GM18868 (cell line): ENCODE measurements around the gene CIAO2B.
A peak's percentile ranks its signal among the peaks of the same experiment; 100 is the strongest.
"Not testable (repeated sequence)": the region's sequence is repeated elsewhere in the genome, so short reads cannot be mapped to it uniquely, and the experiment has no call there.

Experiments used
- ATAC-seq: cut with Tn5 transposase; IDR thresholded peaks from one replicate; pipeline ENCODE4 v1.9.1; 2021; ENCODE audit warnings: mild to moderate bottlenecking, moderate library complexity; ENCODE audit not compliant: unreplicated experiment

The CIAO2B gene

DNA sequence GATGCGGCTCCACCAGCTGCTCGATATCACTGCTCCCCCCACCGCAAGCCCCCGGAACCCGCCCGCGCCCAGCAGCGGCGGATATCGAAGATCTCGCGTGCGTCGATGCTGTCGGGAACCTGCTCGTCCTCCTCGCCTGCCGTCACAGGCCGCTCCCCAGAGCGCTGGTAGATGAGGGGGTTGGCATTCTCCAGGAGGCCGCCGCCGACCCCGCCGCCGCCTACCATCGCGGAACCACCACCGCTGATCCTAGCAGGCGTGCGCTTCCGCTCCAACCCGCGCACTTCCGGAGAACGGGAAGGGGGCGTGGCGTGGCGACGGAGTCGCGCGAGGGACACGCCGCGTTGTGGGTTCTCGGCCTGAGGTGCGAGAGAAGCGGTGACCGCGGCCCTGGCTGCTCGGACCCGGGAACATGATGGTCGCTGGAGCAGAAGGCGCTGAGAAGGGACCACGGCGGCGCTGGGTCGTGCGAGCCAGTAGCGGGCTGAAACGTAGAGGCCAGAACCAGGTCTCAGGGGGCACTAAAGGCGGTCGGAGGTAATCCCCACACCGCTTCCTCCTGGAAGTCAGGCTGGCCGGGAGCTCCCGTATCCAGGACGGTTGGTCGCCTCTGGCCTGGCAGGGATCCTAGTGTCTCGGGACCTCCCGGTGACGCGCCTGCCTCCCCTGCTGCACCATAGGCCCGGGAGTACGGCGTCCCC, at the start of gene CIAO2B:
Gene CIAO2B (minus strand): TSS at position 265 of the 701 bp plus-strand sequence. CDS start 38 bp downstream, at position 227.
- ATAC-seq, result peak; percentile 84

DNA sequence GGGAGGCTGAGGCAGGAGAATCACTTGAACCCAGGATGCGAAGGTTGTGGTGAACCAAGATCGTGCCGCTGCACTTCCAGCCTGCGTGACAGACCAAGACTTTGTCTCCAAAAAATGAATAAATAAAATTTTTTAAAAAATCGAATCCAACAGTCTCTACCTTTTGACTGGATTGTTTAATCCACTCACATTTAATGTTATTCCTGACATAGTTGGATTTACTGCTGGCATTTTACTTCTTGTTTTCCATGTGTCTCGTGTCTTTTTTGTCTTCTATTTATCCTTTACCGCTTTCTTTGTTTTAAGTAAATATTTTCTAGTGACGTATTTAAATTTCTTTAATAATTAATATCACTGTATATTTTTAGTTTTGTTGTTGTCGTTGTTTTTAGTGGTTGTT, 48.8 kb upstream of the CIAO2B start:
- ATAC-seq, result no peak

DNA sequence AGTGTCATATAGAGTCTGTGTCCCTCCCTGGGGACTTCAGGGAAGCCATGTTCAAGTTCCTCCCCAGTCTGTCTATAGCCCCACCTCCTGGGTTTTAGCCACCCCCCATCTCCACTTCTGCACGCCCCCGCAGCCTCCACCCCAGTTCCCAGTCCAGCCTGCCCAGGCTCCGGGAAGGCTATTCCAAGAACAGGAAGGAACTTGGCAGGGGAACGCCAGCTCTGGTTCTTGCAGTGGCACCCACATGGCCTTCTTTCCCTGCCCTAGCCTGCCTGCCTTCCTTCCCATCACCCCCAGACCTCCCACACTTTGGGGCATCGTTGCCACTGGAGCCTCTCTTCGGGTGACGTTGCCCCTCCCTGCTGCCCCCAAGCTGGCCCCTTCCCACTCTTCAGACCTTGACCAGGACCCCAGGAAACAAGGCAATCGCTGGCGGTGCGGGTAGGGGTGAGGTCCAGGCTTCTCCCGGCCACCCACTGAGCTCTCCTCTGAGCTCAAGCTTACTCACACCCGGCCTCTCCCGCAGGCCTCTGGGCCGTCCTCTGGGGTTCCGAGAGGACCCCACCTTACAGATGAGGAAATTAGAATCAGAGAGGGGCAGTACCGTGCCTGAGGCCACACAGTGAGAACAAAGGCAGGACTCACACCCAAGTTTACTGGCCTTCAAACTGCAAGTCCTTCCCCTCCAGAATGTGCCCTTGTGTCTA, 45.0 kb upstream of the CIAO2B start:
- ATAC-seq, result no peak

DNA sequence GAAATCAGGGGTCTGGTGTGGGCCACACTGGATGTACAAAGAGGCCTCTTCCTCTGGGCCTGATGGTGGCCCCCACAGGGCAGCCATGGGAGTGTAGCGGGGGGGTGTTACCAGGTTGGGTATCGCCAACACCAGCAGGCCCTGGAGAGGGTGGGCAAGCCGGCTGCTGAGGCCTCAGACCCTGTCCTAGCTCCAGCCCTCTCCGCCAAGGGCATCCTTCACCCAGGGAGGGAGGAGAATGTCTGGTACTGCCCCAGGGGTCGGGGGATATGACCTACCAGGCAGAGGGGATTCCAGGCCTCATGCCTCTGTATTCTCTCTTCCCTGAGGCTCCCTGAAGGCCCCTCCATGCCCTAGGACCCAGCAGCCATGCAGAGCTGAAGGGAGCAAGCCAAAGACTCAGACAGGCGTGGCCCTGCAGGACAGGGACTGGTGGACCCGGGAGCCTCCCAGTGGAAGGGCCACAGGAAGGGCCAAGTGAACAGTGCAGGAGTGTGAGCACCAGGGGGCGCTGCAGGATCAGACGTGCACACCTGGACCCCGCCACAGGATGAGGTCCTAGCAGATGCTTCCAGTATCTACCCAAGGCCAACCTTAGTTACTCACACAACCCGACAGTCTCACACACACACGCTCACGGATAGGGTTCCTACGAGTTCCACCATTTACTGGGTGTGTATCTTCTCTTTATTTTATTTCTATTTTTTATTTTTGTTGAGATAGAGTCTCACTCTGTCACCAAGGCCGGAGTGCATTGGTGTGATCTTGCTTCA, 43.3 kb upstream of the CIAO2B start:
- peak; percentile 82 for ATAC-seq

DNA sequence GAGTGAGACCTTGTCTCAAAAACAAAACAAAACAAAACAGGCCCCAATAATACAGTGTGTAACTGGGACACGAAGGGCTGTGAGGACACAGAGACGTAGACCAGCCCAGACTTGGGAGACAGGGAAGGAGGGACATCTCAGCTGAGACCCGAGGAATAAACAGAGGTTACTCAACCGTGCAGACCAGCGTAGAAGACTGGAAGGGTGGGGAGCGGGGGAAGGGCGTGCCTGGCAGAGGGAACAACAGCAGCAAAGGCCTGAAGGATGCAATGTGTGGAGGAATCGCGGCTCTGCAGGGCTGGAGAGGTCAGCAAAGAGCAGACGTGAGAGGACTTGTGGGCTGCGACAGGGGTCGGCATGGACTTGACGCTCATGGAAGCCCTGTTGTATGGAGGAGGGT, 42.5 kb upstream of the CIAO2B start:
- no peak for ATAC-seq

DNA sequence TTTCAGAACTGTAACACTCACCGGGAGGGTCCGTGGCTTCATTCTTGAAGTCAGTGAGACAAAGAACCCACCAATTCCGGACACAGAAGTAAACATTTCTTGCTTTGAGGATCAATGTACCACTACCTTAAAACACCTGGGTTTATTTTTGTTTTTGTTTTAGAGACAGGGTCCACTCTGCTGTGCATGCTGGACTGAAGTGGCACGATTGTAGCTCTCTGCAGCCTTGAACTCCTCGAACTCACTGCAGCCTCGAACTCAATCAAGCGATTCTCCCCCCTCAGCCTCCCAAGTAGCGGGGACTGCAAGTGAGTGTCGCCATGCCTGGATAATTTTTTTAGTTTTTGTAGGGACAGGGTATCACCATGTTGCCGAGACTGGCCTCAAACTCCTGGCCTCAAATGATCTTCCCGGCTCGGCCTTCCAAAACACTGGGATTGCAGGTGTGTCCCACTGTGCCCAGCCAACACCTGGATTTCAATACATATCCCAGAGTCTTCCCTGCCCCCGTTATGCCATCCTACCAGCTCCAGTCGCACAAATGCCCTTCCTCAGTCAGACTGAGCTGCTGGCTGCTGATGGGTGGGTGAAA, 41.2 kb upstream of the CIAO2B start:
- no peak for ATAC-seq

DNA sequence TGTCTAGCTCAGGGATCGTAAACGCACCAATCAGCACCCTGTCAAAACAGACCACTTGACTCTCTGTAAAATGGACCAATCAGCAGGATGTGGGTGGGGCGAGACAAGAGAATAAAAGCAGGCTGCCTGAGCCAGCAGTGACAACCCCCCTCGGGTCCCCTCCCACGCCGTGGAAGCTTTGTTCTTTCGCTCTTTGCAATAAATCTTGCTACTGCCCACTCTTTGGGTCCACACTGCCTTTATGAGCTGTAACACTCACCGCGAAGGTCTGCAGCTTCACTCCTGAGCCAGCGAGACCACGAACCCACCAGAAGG, 40.7 kb upstream of the CIAO2B start:
- not testable (repeated sequence) for ATAC-seq

DNA sequence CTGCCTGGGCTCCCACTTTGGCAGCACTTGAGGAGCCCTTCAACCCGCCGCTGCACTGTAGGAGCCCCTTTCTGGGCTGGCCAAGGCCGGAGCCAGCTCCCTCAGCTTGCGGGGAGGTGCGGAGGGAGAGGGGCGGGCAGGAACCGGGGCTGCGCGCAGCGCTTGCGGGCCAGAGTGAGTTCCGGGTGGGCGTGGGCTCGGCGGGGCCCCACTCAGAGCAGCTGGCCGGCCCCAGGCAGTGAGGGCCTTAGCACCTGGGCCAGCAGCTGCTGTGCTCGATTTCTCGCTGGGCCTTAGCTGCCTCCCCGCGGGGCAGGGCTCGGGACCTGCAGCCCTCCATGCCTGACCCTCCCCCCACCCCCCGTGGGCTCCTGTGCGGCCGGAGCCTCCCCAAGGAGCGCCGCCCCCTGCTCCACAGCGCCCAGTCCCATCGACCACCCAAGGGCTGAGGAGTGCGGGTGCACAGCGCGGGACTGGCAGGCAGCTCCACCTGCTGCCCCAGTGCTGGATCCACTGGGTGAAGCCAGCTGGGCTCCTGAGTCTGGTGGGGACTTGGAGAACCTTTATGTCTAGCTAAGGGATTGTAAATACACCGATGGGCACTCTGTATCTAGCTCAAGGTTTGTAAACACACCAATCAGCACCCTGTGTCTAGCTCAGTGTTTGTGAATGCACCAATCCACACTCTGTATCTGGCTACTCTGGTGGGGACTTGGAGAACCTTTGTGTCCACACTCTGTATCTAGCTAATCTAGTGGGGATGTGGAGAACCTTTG, 40.1 kb upstream of the CIAO2B start:
- ATAC-seq, result not testable (repeated sequence)

DNA sequence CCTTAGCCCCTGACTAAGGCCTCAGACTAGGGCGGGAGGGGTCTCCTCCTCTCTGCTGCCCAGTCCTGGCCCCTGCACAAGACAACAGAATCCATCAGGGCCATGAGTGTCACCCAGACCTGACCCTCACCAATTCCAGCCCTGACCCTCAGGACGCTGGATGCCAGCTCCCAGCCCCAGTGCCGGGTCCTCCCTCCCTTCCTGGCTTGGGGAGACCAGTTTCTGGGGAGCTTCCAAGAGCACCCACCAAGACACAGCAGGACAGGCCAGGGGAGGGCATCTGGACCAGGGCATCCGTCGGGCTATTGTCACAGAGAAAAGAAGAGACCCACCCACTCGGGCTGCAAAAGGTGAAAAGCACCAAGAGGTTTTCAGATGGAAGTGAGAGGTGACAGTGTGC, 39.5 kb upstream of the CIAO2B start:
- ATAC-seq, result no peak

DNA sequence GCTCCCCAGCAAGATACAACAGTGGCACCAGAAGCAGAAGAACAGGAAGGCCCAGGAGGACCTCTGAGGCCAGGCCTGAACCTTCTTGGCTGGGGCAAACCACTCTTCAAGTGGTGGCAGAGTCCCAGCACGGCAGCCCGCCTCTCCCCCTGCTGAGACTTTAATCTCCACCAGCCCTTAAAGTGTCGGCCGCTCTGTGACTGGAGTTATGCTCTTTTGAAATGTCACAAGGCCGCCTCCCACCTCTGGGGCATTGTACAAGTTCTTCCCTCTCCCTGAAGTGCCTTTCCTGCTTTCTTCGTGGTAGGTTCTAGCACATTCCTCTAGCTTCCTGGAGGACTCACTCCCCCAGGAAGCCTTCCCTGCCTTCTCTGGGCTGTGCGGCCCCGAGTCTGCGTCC, 38.8 kb upstream of the CIAO2B start:
- no peak for ATAC-seq

DNA sequence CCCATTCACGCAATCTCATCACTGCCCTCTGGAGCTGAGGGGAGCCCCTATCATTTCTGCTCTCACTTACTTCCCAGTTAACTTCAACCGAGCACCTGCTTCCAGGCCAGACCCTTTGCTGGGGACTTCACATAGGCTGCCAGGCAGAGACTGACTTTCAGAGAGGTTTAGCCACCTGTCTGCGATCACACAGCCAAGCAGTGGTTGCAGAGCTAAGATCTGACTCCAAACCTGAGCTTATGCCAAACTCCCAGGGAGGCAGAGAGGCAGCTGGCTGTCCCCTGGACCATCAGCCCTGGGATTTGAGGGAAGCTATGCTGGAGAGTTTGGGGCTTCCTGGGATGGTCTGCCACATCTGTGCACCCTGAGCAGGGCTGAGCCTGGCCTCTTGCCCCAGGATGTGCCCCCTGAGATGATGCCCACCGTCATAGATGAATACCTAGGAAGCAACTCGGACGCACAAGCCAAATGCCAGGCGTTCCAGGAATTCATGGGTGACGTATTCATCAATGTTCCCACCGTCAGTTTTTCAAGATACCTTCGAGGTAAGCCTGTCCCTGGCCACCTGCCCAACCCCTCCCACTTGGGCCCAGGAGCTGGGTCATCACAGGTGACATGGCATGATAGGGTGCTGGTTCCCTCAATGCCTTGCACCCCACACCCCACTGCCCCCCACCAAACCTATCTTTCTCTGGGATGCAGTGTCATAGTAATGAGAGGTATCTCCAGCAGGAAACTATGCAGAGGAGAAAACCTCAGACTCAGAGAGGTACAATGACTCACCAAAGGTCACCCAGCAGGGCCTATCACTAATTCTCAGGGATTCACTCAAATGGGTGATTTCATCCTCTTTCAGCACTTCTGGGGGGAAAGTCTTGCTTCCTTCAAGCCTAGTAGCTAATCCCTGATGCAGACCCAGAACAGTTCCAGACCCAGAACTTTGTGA, 36.8 kb upstream of the CIAO2B start:
- ATAC-seq, result no peak

DNA sequence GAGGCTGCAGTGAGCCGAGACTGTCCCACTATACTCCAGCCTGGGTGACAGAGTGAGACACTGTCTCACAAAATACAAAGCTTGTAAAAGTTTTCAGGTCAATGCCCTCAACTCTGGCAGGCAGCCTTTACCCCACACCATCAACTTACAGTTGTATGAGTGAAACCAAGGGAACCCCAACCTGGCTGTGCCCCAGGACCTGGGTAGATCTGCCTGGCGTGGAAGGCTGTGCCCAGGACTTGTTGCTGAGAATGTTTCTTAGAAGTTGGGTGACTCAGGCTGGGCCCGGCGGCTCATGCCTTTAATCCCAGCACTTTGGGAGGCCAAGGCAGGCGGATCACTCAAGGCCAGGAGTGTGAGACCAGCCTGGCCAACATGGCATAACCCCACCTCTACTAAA, 34.6 kb upstream of the CIAO2B start:
- ATAC-seq, result no peak

DNA sequence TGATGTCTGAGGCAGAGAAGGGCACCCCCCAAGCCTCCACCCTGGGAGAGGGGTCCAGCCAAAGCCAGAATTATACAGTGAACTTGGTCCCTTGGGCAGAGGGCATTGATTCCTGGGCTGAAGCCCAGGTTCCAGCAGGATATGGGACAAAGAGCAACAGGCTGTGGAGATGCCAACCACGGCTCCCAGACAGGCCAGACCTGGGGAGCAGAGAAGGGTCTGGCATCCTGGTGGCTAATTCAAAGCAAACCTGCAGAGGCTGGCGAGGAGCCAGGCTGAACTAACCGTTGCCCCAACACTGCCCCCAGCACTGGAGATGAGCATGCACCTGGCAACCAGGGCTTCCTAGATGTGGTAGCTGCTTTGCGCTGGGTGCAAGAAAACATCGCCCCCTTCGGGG, 29.8 kb upstream of the CIAO2B start:
- no peak for ATAC-seq

DNA sequence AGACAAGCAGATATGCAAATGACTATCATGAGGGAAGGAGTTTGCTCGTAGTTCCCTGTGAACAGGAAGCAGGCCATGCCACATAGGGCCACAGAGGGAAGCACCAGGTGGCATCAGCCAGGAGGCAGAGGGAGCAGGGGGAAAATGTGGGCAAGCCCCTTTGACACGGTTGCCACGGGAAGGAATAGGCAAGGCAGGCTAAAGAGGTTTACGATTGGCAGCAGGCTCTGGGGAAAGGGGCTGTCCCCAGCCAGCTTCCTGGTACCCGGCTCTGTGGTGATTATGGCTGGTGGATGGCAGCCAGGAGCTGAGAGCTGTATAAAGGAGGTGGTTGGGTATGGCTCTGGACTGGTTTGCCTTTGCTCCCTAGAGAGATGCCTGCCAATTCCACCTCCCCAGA, 27.7 kb upstream of the CIAO2B start:
- ATAC-seq, result no peak

DNA sequence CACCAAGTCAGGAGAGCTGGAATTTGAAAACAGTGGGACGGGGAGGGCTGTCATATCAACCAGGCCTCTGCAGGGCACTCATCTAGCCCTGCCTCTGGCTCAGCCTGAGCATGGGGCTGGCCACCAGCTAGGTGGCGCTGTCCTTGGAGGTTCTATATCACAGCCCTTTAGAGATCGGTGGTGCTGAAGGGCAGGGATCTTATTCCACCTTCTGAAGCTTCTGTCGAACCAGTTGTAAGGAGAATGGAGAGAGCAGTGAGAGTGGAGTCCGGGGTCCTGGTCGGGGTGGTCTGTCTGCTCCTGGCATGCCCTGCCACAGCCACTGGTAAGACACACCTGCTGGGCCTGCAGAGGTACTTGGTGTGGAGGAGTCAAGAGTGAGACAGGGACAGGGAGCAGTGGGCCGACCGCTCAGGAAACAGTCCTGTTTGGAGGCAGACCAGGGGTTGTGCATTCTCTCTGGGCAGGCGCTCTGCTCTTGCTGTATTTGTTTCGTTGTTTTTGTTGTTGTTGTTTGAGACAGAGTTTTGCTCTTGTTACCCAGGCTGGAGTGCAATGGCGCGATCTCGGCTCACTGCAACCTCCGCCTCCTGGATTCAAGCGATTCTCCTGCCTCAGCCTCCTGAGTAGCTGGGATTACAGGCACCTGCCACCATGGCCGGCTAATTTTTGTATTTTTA, 27.0 kb upstream of the CIAO2B start, which contains the start of gene CES3:
Gene CES3 (plus strand): TSS at position 202 of the 680 bp plus-strand sequence. CDS start 42 bp downstream, at position 244.
- ATAC-seq, result peak; percentile 78

DNA sequence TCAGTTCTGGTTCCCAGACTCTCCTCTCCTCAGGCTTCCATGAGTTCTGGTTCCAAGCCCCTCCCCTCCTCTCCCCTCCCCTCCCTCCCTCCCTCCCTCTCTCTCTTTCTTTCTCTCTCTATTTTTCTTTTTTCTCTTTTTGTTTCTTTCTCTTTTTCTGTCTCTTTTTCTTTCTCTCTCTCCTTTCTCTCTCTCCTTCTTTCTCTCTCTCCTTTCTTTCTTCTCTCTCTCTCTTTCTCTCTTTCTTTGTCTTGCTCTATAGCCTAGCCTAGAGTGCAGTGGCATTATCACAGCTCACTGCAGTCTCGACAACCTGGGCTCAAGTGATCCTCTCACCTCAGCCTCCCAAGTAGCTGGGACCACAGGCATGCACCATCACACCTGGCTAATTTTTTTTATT, 26.1 kb upstream of the CIAO2B start:
- no peak for ATAC-seq

DNA sequence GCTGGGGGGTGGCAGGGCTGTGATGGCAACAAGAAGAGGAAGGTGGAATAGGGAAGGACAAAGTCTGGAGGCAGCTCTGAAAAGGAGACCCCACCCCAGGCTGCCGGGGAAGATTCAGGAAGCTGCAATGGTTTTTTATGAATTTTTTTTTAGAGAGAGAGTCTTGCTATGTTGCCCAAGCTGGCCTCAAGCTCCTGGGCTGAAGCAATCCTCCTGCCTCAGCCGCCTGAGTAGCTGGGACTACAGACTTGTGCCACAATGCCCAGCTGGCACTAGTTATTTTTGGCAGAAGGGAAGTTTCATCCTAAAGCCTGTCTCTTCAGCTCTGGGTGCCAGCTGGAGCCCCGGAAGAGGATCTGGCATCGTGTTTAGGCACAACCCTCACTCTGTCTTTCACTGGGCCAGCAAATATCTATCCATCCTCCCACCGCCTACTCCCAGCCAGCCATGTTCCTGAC, 25.5 kb upstream of the CIAO2B start:
- ATAC-seq, result no peak

DNA sequence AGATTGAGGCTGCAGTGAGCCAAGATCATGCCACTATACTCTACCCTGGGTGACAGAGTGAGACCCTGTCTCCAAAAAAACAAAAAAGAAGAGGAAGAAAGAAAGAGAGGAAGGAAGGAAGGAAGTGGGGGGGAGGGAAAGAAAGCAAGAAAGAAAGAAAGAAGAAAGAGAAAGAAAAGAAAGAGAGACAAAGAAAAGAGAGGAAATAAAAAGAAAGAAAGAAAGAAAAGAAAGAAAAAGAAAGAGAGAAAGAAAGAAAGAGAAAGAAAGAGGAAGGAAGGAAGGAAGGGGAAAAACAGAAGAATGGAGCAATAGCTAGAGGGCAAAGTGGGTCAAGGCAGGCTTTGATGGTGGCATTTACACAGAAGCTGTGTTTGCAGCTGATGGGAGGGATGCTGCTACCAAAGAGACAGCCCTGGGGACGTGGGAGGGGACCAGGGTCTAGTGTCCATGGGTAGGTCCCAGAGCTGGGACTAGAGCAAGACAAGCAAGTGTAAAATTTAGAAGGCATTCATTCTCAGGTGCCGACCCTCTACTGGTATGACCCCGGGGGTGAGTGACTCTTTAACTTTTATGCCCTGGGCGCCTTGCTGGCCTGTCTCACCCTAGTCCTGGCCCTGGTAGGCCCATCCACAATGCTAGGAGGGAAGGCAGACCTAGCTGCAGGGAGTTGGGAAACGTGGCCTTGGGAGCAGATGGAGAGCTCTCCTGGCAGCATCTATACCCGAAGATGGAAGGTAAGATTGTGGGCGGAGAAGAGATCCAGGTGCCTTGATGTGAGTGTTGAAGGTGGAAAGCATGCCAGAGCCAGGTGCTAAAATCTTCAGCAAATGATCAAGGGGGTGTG, 24.9 kb upstream of the CIAO2B start:
- no peak for ATAC-seq
